ENCODE data around the gene GABBR1. TPM values are rescaled to one million over a fixed set of nuclear protein-coding genes. Genes with fewer than 3 reads are reported as not detected.

GABBR1 gene
- total and polyA plus RNA-seq, 2 of the 13 experiments (the other 11 are each of a cell fraction or from before 2014, with no cell fraction given), result 0.07 to 0.37 TPM

DNA sequence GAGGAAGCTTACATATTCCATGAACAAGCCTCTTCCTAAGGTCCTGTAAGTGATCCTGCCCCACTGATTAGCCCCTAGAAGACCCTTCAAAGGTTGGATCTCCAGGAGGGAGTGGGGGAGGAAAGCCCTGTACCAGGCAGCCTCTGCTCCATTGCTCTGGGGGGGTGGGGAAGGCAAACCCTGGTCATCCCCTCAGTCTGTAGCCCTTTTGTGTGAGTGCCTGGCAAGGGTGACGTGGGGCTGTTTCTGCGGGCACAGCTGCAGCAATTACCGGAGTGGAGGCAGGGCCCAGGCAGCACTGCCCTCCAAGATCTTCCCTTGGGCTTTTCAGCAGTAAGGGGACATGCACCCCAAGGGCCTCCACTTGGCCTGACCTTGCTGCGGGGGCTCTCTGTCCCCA lies 23.8 kb upstream of the GABBR1 start, which contains the start of gene MOG:
Gene MOG (plus strand): TSS at position 295 of the 400 bp plus-strand sequence. CDS start 118 bp downstream, outside the sequence.
- 26% methylated on average over 3 of the region's 4 CpGs for WGBS (ENCODE audit: low lambda C conversion rate)
- Histone ChIP-seq H3K4me2 (ENCODE audit: low read depth, low read length) (no peak within 1 kb of the TSS), H3K9me3 (ENCODE audit: low read length) (no peaks in the 10 kb centered on the region), H3K36me3 (replicated peaks in 1 of 2; ENCODE audit: control insufficient read depth in 1 of 2, insufficient read depth in 2 of 2, low read length in 2 of 2) (no peaks in the 10 kb centered on the region), H2AFZ (ENCODE audit: low read length) (no peak within 1 kb of the TSS), H3K4me3 (replicated peaks in 1 of 3; ENCODE audit: insufficient read depth in 1 of 3, low read depth in 2 of 3, low read length in 3 of 3) (no peak within 1 kb of the TSS), H3K27ac (ENCODE audit: extremely low read length, insufficient read depth, low read length) (no peak within 1 kb of the TSS), H3K4me1 (ENCODE audit: insufficient read depth, low read length) (no peaks in the 10 kb centered on the region), H4K20me1 (ENCODE audit: insufficient read depth, low read length) (no peaks in the 10 kb centered on the region), H3K79me2 (ENCODE audit: insufficient read depth, low read length) (no peaks in the 10 kb centered on the region), H3K9ac (ENCODE audit: insufficient read depth, low read depth, low read length) (no peak within 1 kb of the TSS), H3K27me3 (ENCODE audit: control insufficient read depth in 1 of 2, insufficient read depth in 2 of 2, low read length in 2 of 2) (peaks cover 0 to 22% of the 10 kb centered on the region in 2 experiments; a peak in 3 of 5 replicates)
- CTCF ChIA-PET (ENCODE audit: low intra/inter-chr PET ratio, low total read pairs), result no interaction called here
- no peak for DNase-seq (ENCODE audit: low spot score)
- no TSS peak for BruUV-seq (replicated peaks)
- intact Hi-C loops (cut with micrococcal nuclease; ENCODE audit: unreplicated experiment), result no loop called here
- POLR2A ChIA-PET, result no interaction called here
- no peak for FAIRE-seq
- no peak for ATAC-seq
- TF ChIP-seq GATA4 (IDR thresholded peaks at IDR 0.05; ENCODE audit: borderline replicate concordance, low read depth), result no peak
- no peak for TF ChIP-seq CHD2 (IDR thresholded peaks at IDR 0.05; ENCODE audit: low read depth, low read length)
- no peak for TF ChIP-seq MAZ (IDR thresholded peaks at IDR 0.05; ENCODE audit: borderline replicate concordance, low read depth, low read length)
- TF ChIP-seq MAZ (CRISPR knock-in tag; IDR thresholded peaks at IDR 0.05; ENCODE audit: low read depth), result no peak
- no peak for TF ChIP-seq ZMAT3 (CRISPR knock-in tag; conservative IDR thresholded peaks at IDR 0.05)
- no peak for TF ChIP-seq ZNF891 (CRISPR knock-in tag; IDR thresholded peaks at IDR 0.05)
- no peak for TF ChIP-seq ASH2L (IDR thresholded peaks at IDR 0.05; ENCODE audit: insufficient read length, low read depth, low read length)
- in situ Hi-C loops (cut with HindIII; ENCODE audit: extremely low pct_ligation_motif_present, low pct_unique_long_range_greater_than_20kb), result no loop called here

- H2AFZ ChIP-seq (ENCODE audit: low read length), result no peak overlapping the region
- no peak for FAIRE-seq
- BruUV-seq (replicated peaks), result no TSS peak
- ChIA-PET POLR2A (no interaction called here), CTCF (ENCODE audit: low intra/inter-chr PET ratio, low total read pairs) (no interaction called here)
- no peak for TF ChIP-seq ZNF557 (CRISPR knock-in tag; IDR thresholded peaks at IDR 0.05)
- ATAC-seq, result no peak
- no peaks in the 10 kb centered on the region for H4K20me1 ChIP-seq (ENCODE audit: insufficient read depth, low read length)
- no peak overlapping the region for H3K9ac ChIP-seq (ENCODE audit: insufficient read depth, low read depth, low read length)
- H3K4me1 ChIP-seq (ENCODE audit: insufficient read depth, low read length), result no peaks in the 10 kb centered on the region
- H3K27ac ChIP-seq (ENCODE audit: extremely low read length, insufficient read depth, low read length), result no peak overlapping the region
- no peaks in the 10 kb centered on the region for H3K9me3 ChIP-seq (ENCODE audit: low read length)
- H3K27me3 ChIP-seq (ENCODE audit: control insufficient read depth in 1 of 2, insufficient read depth in 2 of 2, low read length in 2 of 2), result peaks cover 0 to 22% of the 10 kb centered on the region in 2 experiments; a peak in 3 of 5 replicates
- H3K4me2 ChIP-seq (ENCODE audit: low read depth, low read length), result no peak overlapping the region
- no peak for DNase-seq (ENCODE audit: low spot score)
- WGBS (ENCODE audit: low lambda C conversion rate), result 4% methylated on average over 2 of the region's 2 CpGs
- no peak overlapping the region for H3K4me3 ChIP-seq (replicated peaks in 1 of 3; ENCODE audit: insufficient read depth in 1 of 3, low read depth in 2 of 3, low read length in 3 of 3)
- intact Hi-C loops (cut with micrococcal nuclease; ENCODE audit: unreplicated experiment) (no loop called here), in situ Hi-C loops (cut with HindIII; ENCODE audit: extremely low pct_ligation_motif_present, low pct_unique_long_range_greater_than_20kb) (no loop called here)
- H3K36me3 ChIP-seq (replicated peaks in 1 of 2; ENCODE audit: control insufficient read depth in 1 of 2, insufficient read depth in 2 of 2, low read length in 2 of 2), result no peaks in the 10 kb centered on the region
- H3K79me2 ChIP-seq (ENCODE audit: insufficient read depth, low read length), result no peaks in the 10 kb centered on the region
These were observed 23.2 kb upstream of the GABBR1 start for GRCh38 chr6:29656157-29656556.
